Inflammatory macrophage treated with lipopolysaccharide for 4 hours (primary cell): ENCODE measurements around the gene SERTAD2.
A peak's percentile ranks its signal among the peaks of the same experiment; 100 is the strongest.

Experiments
- DNase-seq: peaks from one replicate; pipeline ENCODE4 v3.0.0-alpha.2; 2020

The SERTAD2 gene

GRCh38 chr2:64672708-64673107 lies 19.0 kb upstream of the SERTAD2 start:
- DNase-seq: no peak

GRCh38 chr2:64670047-64670446 lies 16.3 kb upstream of the SERTAD2 start:
- no peak for DNase-seq

GRCh38 chr2:64669288-64669687 lies 15.6 kb upstream of the SERTAD2 start:
- DNase-seq: no peak

GRCh38 chr2:64668542-64668941 lies 14.8 kb upstream of the SERTAD2 start:
- DNase-seq: no peak

- no peak for DNase-seq
Observed at GRCh38 chr2:64667535-64667934, 13.8 kb upstream of the SERTAD2 start.

GRCh38 chr2:64666810-64667438 lies 13.2 kb upstream of the SERTAD2 start:
- DNase-seq: no peak

- no peak for DNase-seq
Observed at GRCh38 chr2:64665709-64666108, 12.0 kb upstream of the SERTAD2 start.

GRCh38 chr2:64663402-64663801 lies 9.7 kb upstream of the SERTAD2 start:
- no peak for DNase-seq

- peak; percentile 61 for DNase-seq
Observed at GRCh38 chr2:64661741-64662169, 8.0 kb upstream of the SERTAD2 start.

GRCh38 chr2:64659252-64659651 lies 5.5 kb upstream of the SERTAD2 start:
- no peak for DNase-seq

GRCh38 chr2:64658269-64658668 lies 4.6 kb upstream of the SERTAD2 start:
- DNase-seq: no peak

- peak; percentile 43 for DNase-seq
Observed at GRCh38 chr2:64657411-64657810, 3.7 kb upstream of the SERTAD2 start.

- no peak for DNase-seq
Observed at GRCh38 chr2:64656379-64656778, 2.7 kb upstream of the SERTAD2 start.

- no peak for DNase-seq
Observed at GRCh38 chr2:64655873-64656272, 2.2 kb upstream of the SERTAD2 start.

GRCh38 chr2:64655018-64655664 lies 1.4 kb upstream of the SERTAD2 start:
- peak; percentile 51 for DNase-seq

- peak; percentile 79 for DNase-seq
Observed at GRCh38 chr2:64654063-64654811, 524 bp upstream of the SERTAD2 start.

GRCh38 chr2:64652231-64653108 lies 1.2 kb downstream of the SERTAD2 start:
- peak; percentile 77 for DNase-seq

GRCh38 chr2:64651590-64651989 lies 2.1 kb downstream of the SERTAD2 start:
- DNase-seq: no peak

- DNase-seq: no peak
Observed at GRCh38 chr2:64650722-64651338, 2.9 kb downstream of the SERTAD2 start.

- DNase-seq: no peak
Observed at GRCh38 chr2:64650296-64650695, 3.4 kb downstream of the SERTAD2 start.

GRCh38 chr2:64649626-64650025 lies 4.1 kb downstream of the SERTAD2 start:
- DNase-seq: no peak

- no peak for DNase-seq
Observed at GRCh38 chr2:64649013-64649484, 4.7 kb downstream of the SERTAD2 start.
